ENCODE measurements around the gene KIFAP3.

DNA sequence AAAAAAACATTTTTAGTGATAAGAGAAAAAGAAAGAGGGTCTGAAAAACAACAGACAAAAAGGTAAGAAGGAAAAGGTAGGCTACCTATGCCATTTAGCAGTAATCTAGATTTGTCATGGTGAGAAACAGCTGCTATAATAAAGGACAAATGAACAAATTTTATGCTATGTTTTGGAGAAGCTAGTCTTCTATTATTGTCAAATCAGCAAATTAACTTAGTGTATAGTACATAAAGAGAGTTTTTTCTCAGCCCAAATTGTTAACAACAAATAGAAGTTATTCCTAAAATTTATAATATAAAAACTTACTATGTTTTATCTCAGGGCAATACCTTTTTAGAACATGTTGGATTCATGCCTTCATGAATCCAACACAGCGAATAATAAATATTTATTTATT, 88.7 kb downstream of the KIFAP3 start:
- TF ChIP-seq EZH2 (IDR thresholded peaks at IDR 0.05) (no peak), POLR2AphosphoS5 (IDR thresholded peaks at IDR 0.05; ENCODE audit: borderline replicate concordance, low read depth, low read length) (no peak)
